WTC11 (cell line): ENCODE results near the gene ADCY3. TPM values are rescaled to one million over a fixed set of nuclear protein-coding genes. Genes with fewer than 3 reads are reported as not detected.

Source experiments
- ATAC-seq: fragments of 200-7000 bp; cut with Tn5 transposase; 2 replicates; pipeline ENCODE4 v1.10.0; 2021; ENCODE audit warnings: mild to moderate bottlenecking, moderate library complexity
- CTCF ChIA-PET: fragments of 300-600 bp; sonication (Branson Sonifier 250); formaldehyde crosslinking; loops from one replicate; lab custom pipeline; 2021; ENCODE audit warnings: antibody characterized with exemption; lab: Charles Lee
- POLR2A ChIA-PET: fragments of 350-600 bp; sonication (Branson Sonifier 250); formaldehyde crosslinking; loops from one replicate; lab custom pipeline; 2021; ENCODE audit warnings: antibody characterized with exemption; lab: Charles Lee
- DNase-seq: peaks from one replicate; pipeline ENCODE4 v3.0.0; 2021; ENCODE audit warnings: low spot score
- H3K27ac Mint-ChIP-seq: 2 replicates; pipeline ENCODE4 v1.8.0; 2021; ENCODE audit warnings: mixed read lengths
- H3K27me3 Mint-ChIP-seq: 2 replicates; pipeline ENCODE4 v1.8.0; 2021; ENCODE audit warnings: low read depth, mild to moderate bottlenecking, moderate library complexity, mixed read lengths
- H3K36me3 Mint-ChIP-seq: 2 replicates; pipeline ENCODE4 v1.8.0; 2021; ENCODE audit warnings: mixed read lengths
- H3K4me1 Mint-ChIP-seq: 2 replicates; pipeline ENCODE4 v1.8.0; 2022; ENCODE audit warnings: mixed read lengths
- H3K4me3 Mint-ChIP-seq: 2 replicates; pipeline ENCODE4 v1.8.0; 2021; ENCODE audit warnings: mild to moderate bottlenecking, moderate library complexity, mixed read lengths
- H3K9me3 Mint-ChIP-seq: 2 replicates; pipeline ENCODE4 v1.8.0; 2021; ENCODE audit warnings: mixed read lengths
- CREM ChIP-seq: sonication (generic); formaldehyde crosslinking; IDR thresholded peaks from 2 replicates; pipeline ENCODE4 v1.8.1; 2022; ENCODE audit warnings: mild to moderate bottlenecking, missing genetic modification reagents, moderate library complexity
- ERG ChIP-seq: fragments of 250-450 bp; sonication (Bioruptor Pico); IDR thresholded peaks from 2 replicates; pipeline ENCODE4 v1.8.0; 2021; ENCODE audit warnings: mild to moderate bottlenecking
- ESRRA ChIP-seq: sonication (generic); formaldehyde crosslinking; IDR thresholded peaks from 2 replicates; pipeline ENCODE4 v1.8.1; 2022; ENCODE audit warnings: mild to moderate bottlenecking, missing genetic modification reagents, borderline replicate concordance
- HMGA2 ChIP-seq: fragments of 250-450 bp; sonication (Bioruptor Pico); IDR thresholded peaks from 2 replicates; pipeline ENCODE4 v1.4.0; 2021; ENCODE audit warnings: mild to moderate bottlenecking, moderate library complexity
- MAX ChIP-seq: sonication (generic); formaldehyde crosslinking; IDR thresholded peaks from 2 replicates; pipeline ENCODE4 v1.8.0; 2022; ENCODE audit warnings: mild to moderate bottlenecking, missing genetic modification reagents
- NFATC4 ChIP-seq: fragments of 250-450 bp; sonication (Bioruptor Pico); IDR thresholded peaks from 2 replicates; pipeline ENCODE4 v1.9.0; 2021; ENCODE audit warnings: mild to moderate bottlenecking
- NFE2L1 ChIP-seq: sonication (generic); formaldehyde crosslinking; IDR thresholded peaks from 2 replicates; pipeline ENCODE4 v1.8.1; 2023; ENCODE audit warnings: missing genetic modification reagents
- NR2C2 ChIP-seq: sonication (generic); formaldehyde crosslinking; IDR thresholded peaks from 2 replicates; pipeline ENCODE4 v1.8.0; 2022; ENCODE audit warnings: mild to moderate bottlenecking, missing genetic modification reagents
- PRDM15 ChIP-seq: sonication (generic); formaldehyde crosslinking; IDR thresholded peaks from 2 replicates; pipeline ENCODE4 v1.8.0; 2022; ENCODE audit warnings: missing genetic modification reagents
- RORB ChIP-seq: fragments of 250-450 bp; sonication (Bioruptor Pico); IDR thresholded peaks from 2 replicates; pipeline ENCODE4 v1.9.0; 2021; ENCODE audit warnings: mild to moderate bottlenecking
- SP1 ChIP-seq: sonication (generic); formaldehyde crosslinking; conservative IDR thresholded peaks from 2 replicates; pipeline ENCODE4 v1.8.1; 2022; ENCODE audit warnings: missing genetic modification reagents
- TCF7 ChIP-seq: sonication (generic); formaldehyde crosslinking; IDR thresholded peaks from 2 replicates; pipeline ENCODE4 v1.8.0; 2022; ENCODE audit warnings: mild to moderate bottlenecking, low read depth, missing genetic modification reagents, moderate library complexity
- ZMAT4 ChIP-seq: fragments of 250-450 bp; sonication (Bioruptor Pico); IDR thresholded peaks from 2 replicates; pipeline ENCODE4 v1.9.0; 2021; ENCODE audit warnings: mild to moderate bottlenecking
- ZNF671 ChIP-seq: fragments of 250-450 bp; sonication (Bioruptor Pico); IDR thresholded peaks from 2 replicates; pipeline ENCODE4 v1.8.0; 2021; ENCODE audit warnings: mild to moderate bottlenecking
- total RNA-seq: library from RNA; stranded (reverse); gene quantifications from 3 replicates; pipeline ENCODE4 v1.2.3, GENCODE V29; 2021
- TF ChIP-seq, protein P1 (sequence below): sonication (generic); formaldehyde crosslinking; IDR thresholded peaks from 2 replicates; pipeline ENCODE4 v1.8.1; 2023; ENCODE audit warnings: mild to moderate bottlenecking, moderate library complexity, missing genetic modification reagents
- TF ChIP-seq, protein P2 (sequence below): sonication (generic); formaldehyde crosslinking; IDR thresholded peaks from 2 replicates; pipeline ENCODE4 v1.8.0; 2022; ENCODE audit warnings: mild to moderate bottlenecking, missing genetic modification reagents
- TF ChIP-seq, protein P3 (sequence below): sonication (generic); formaldehyde crosslinking; IDR thresholded peaks from 2 replicates; pipeline ENCODE4 v1.8.0; 2023; ENCODE audit warnings: missing genetic modification reagents
- TF ChIP-seq, protein P4 (sequence below): sonication (generic); formaldehyde crosslinking; IDR thresholded peaks from 2 replicates; pipeline ENCODE4 v1.8.0; 2023; ENCODE audit warnings: mild to moderate bottlenecking, missing genetic modification reagents

Gene ADCY3
- total RNA-seq, 1 experiment from 2014 or later, result 37.1 TPM

DNA sequence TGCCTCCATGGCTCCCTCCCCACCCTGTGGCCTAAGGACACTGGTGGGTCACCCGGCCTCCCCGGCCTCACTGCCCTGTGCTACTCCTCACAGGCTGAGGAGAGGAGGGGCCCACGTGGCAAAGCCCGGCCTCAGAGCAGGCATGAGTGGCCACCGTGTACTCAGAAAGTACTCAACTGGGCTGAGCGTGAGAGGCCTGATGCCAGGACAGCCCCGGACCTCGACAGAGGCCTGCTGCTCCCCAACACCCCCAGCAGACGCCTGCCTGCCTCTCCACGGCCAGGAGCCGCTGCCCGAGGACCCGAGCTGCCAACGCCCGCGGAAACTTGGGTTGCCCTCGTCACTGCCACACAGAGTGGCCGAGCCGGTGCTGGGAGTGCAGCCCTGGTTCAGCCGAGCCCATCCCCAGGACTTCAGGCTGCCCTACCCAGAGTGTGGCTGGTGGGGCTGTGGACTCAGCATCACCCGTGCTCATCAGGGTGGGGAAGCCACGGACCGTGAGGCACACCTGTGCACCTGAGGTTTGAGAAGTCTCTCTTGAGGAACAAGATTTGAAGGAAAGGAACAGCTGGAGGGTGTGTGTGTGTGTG, 67.5 kb downstream of the ADCY3 start:
- CTCF ChIA-PET, result interaction anchor here (0.7 kb wide), 1 partner anchor 25 kb away, joined by 3 read pairs; no protein-coding TSS in a partner anchor
- POLR2A ChIA-PET, result no interaction called here
- no peaks in the 10 kb centered on the region for H3K4me1 Mint-ChIP-seq

GRCh38 chr2:24852026-24852425, 68.0 kb downstream of the ADCY3 start:
- no peak for ATAC-seq
- TF ChIP-seq ZNF671 (CRISPR knock-in tag) (no peak), ERG (CRISPR knock-in tag) (no peak), ZMAT4 (CRISPR knock-in tag) (no peak), ESRRA (CRISPR knock-in tag) (no peak), NFE2L1 (no peak), RORB (CRISPR knock-in tag) (no peak)
- TF ChIP-seq, protein P1, sequence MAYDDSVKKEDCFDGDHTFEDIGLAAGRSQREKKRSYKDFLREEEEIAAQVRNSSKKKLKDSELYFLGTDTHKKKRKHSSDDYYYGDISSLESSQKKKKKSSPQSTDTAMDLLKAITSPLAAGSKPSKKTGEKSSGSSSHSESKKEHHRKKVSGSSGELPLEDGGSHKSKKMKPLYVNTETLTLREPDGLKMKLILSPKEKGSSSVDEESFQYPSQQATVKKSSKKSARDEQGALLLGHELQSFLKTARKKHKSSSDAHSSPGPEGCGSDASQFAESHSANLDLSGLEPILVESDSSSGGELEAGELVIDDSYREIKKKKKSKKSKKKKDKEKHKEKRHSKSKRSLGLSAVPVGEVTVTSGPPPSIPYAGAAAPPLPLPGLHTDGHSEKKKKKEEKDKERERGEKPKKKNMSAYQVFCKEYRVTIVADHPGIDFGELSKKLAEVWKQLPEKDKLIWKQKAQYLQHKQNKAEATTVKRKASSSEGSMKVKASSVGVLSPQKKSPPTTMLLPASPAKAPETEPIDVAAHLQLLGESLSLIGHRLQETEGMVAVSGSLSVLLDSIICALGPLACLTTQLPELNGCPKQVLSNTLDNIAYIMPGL (CRISPR knock-in tag), result no peak
- TF ChIP-seq, protein P2, sequence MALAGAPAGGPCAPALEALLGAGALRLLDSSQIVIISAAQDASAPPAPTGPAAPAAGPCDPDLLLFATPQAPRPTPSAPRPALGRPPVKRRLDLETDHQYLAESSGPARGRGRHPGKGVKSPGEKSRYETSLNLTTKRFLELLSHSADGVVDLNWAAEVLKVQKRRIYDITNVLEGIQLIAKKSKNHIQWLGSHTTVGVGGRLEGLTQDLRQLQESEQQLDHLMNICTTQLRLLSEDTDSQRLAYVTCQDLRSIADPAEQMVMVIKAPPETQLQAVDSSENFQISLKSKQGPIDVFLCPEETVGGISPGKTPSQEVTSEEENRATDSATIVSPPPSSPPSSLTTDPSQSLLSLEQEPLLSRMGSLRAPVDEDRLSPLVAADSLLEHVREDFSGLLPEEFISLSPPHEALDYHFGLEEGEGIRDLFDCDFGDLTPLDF (CRISPR knock-in tag), result no peak
- no peak overlapping the region for H3K4me3 Mint-ChIP-seq
- peaks cover 22% of the 10 kb centered on the region for H3K9me3 Mint-ChIP-seq
- CTCF ChIA-PET, result no interaction called here
- no peaks in the 10 kb centered on the region; the same call in 1 of the 2 replicates for H3K27me3 Mint-ChIP-seq
- peaks cover 24% of the 10 kb centered on the region for H3K36me3 Mint-ChIP-seq
- no peak for DNase-seq
- no peak overlapping the region for H3K27ac Mint-ChIP-seq
- no peaks in the 10 kb centered on the region for H3K4me1 Mint-ChIP-seq
- POLR2A ChIA-PET, result no interaction called here

More for the DNA sequence above, 67.5 kb downstream of the ADCY3 start:
- DNase-seq, result no peak
- ATAC-seq, result no peak
- H3K9me3 Mint-ChIP-seq, result peaks cover 17% of the 10 kb centered on the region
- no peaks in the 10 kb centered on the region for H3K27me3 Mint-ChIP-seq
- H3K4me3 Mint-ChIP-seq, result no peak overlapping the region
- TF ChIP-seq PRDM15 (CRISPR knock-in tag), result no peak
- no peak for TF ChIP-seq NR2C2 (CRISPR knock-in tag)
- no peak for TF ChIP-seq TCF7 (CRISPR knock-in tag)
- H3K36me3 Mint-ChIP-seq, result peaks cover 19% of the 10 kb centered on the region
- no peak overlapping the region for H3K27ac Mint-ChIP-seq

DNA sequence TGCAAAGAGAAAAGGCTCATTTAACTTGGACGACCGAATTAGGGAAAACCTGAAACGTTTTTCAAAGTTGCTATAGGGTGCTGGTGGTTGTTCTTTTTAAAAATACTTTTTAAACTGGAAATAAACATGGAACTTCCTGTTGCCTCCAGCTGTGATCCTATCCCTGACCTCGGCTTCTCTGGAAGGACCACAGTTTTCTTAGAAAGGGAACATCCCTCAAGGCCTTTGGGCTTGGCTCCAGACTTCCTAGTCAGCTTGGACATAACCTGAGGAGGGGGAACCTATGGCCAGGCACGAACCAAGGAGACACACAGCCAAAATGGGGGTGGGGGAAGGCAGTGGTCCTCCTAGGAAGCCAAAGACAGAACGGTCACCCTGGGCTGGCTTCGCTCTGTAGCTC, 69.1 kb downstream of the ADCY3 start:
- DNase-seq (no peak), ATAC-seq (no peak)
- ChIA-PET POLR2A (no interaction called here), CTCF (no interaction called here)
- no peaks in the 10 kb centered on the region; the same call in none of the 2 replicates for H3K27me3 Mint-ChIP-seq
- H3K36me3 Mint-ChIP-seq, result peaks cover 27% of the 10 kb centered on the region
- no peak overlapping the region for H3K4me3 Mint-ChIP-seq
- no peaks in the 10 kb centered on the region for H3K4me1 Mint-ChIP-seq
- H3K27ac Mint-ChIP-seq, result no peak overlapping the region
- H3K9me3 Mint-ChIP-seq, result peaks cover 27% of the 10 kb centered on the region
- no peak for TF ChIP-seq SP1 (CRISPR knock-in tag)
- no peak for TF ChIP-seq HMGA2 (CRISPR knock-in tag)
- TF ChIP-seq, protein P1 (CRISPR knock-in tag), result no peak
- TF ChIP-seq CREM (CRISPR knock-in tag), result no peak
- no peak for TF ChIP-seq MAX (CRISPR knock-in tag)
- TF ChIP-seq NFATC4 (CRISPR knock-in tag), result no peak
- TF ChIP-seq, protein P3, sequence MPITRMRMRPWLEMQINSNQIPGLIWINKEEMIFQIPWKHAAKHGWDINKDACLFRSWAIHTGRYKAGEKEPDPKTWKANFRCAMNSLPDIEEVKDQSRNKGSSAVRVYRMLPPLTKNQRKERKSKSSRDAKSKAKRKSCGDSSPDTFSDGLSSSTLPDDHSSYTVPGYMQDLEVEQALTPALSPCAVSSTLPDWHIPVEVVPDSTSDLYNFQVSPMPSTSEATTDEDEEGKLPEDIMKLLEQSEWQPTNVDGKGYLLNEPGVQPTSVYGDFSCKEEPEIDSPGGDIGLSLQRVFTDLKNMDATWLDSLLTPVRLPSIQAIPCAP, result no peak
- TF ChIP-seq, protein P4, sequence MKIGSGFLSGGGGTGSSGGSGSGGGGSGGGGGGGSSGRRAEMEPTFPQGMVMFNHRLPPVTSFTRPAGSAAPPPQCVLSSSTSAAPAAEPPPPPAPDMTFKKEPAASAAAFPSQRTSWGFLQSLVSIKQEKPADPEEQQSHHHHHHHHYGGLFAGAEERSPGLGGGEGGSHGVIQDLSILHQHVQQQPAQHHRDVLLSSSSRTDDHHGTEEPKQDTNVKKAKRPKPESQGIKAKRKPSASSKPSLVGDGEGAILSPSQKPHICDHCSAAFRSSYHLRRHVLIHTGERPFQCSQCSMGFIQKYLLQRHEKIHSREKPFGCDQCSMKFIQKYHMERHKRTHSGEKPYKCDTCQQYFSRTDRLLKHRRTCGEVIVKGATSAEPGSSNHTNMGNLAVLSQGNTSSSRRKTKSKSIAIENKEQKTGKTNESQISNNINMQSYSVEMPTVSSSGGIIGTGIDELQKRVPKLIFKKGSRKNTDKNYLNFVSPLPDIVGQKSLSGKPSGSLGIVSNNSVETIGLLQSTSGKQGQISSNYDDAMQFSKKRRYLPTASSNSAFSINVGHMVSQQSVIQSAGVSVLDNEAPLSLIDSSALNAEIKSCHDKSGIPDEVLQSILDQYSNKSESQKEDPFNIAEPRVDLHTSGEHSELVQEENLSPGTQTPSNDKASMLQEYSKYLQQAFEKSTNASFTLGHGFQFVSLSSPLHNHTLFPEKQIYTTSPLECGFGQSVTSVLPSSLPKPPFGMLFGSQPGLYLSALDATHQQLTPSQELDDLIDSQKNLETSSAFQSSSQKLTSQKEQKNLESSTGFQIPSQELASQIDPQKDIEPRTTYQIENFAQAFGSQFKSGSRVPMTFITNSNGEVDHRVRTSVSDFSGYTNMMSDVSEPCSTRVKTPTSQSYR (CRISPR knock-in tag), result no peak
